K562 treated with DMSO at 1 percent for 12 hours (cell line): ENCODE data around the gene RWDD1. TPM values are rescaled to one million over a fixed set of nuclear protein-coding genes. Genes with fewer than 3 reads are reported as not detected.

ENCODE experiments used
- total RNA-seq: library from RNA; unstranded; fragments of 300-600 nt; gene quantifications from 2 replicates; pipeline ENCODE4 v1.2.3, GENCODE V29; 2022; ENCODE audit not compliant: insufficient read depth

RWDD1 gene
- total RNA-seq: 28.2 and 32.6 TPM in 2 replicates

GRCh38 chr6:116570856-116571682 lies at the start of gene RWDD1:
Gene RWDD1, plus strand, starts transcription at chr6:116571504. Its CDS starts 79 bp downstream, at chr6:116571583.

GRCh38 chr6:116545651-116546050 lies 25.7 kb upstream of the RWDD1 start, which contains the start of gene TRAPPC3L:
Gene TRAPPC3L, minus strand, starts transcription at chr6:116545684. Its CDS starts 170 bp downstream, at chr6:116545514.

GRCh38 chr6:116553451-116553850 lies 17.9 kb upstream of the RWDD1 start, which contains the start of gene CALHM4:
Gene CALHM4, plus strand, starts transcription at chr6:116553751. Its CDS starts 43 bp downstream, at chr6:116553794.

GRCh38 chr6:116615937-116616736 lies 44.8 kb downstream of the RWDD1 start, which contains the start of gene RSPH4A:
Gene RSPH4A, plus strand, starts transcription at chr6:116616479. Its CDS starts 145 bp downstream, at chr6:116616624.

Other genes with a start within 250 kb of the RWDD1 start
- gene DSE, start 200.6 kb upstream of the RWDD1 start, total RNA-seq: 0.44 and 1.8 TPM in 2 replicates
- not detected in 2 replicates for gene CALHM6, start 110.1 kb upstream of the RWDD1 start, total RNA-seq
- gene CALHM5, start 59.9 kb upstream of the RWDD1 start, total RNA-seq: 0.05 TPM in 1 of 2 replicates, not detected in the other
- not detected in 2 replicates for gene TRAPPC3L, start 25.8 kb upstream of the RWDD1 start, total RNA-seq
- not detected in 2 replicates for gene CALHM4, start 17.8 kb upstream of the RWDD1 start, total RNA-seq
- gene RSPH4A, start 45.0 kb downstream of the RWDD1 start, total RNA-seq: not detected in 2 replicates
- 7.3 and 20.9 TPM in 2 replicates for gene ZUP1, start 97.3 kb downstream of the RWDD1 start, total RNA-seq
- 0.92 and 3.9 TPM in 2 replicates for gene KPNA5, start 109.7 kb downstream of the RWDD1 start, total RNA-seq
- gene FAM162B, start 194.2 kb downstream of the RWDD1 start, total RNA-seq: not detected in 2 replicates